PC-9 (cell line): Measurements from ENCODE around the gene LRRC1. TPM values are rescaled to one million over a fixed set of nuclear protein-coding genes. Genes with fewer than 3 reads are reported as not detected.

ENCODE experiments used
- BruUV-seq: library from RNA; stranded (reverse); fragments of 400-500 nt; replicated peaks from 2 replicates; lab custom pipeline; 2021; lab: Mats Ljungman, UMichigan
- CTCF ChIA-PET: fragments of 300-600 bp; sonication (Branson Sonifier 250); formaldehyde crosslinking; loops from one replicate; lab custom pipeline; 2022; ENCODE audit warnings: antibody characterized with exemption; lab: Charles Lee
- POLR2A ChIA-PET: fragments of 300-600 bp; sonication (Branson Sonifier 250); formaldehyde crosslinking; loops from one replicate; lab custom pipeline; 2022; ENCODE audit warnings: antibody characterized with exemption; ENCODE audit not compliant: unreplicated experiment; lab: Charles Lee
- DNase-seq, 2 experiments: peaks; one replicate each; pipeline versions ENCODE4 v3.0.0 to v3.0.0-alpha.2; 2015 to 2022; ENCODE audit warnings: mixed read lengths in 1 of 2
- H2AFZ ChIP-seq: fragments of 200-600 bp; sonication (generic); 2 replicates; pipeline ENCODE4 v1.8.1; 2017; ENCODE audit warnings: antibody characterized with exemption
- H3F3A ChIP-seq: fragments of 200-600 bp; sonication (generic); 2 replicates; pipeline ENCODE4 v1.8.1; 2017; ENCODE audit warnings: antibody characterized with exemption, mild to moderate bottlenecking, low read depth; ENCODE audit not compliant: insufficient read depth
- H3K27ac ChIP-seq: fragments of 200-600 bp; sonication (generic); 2 replicates; pipeline ENCODE4 v1.6.1; 2016; ENCODE audit warnings: mixed run types
- H3K27me3 ChIP-seq: fragments of 200-600 bp; sonication (generic); 2 replicates; pipeline ENCODE4 v1.6.1; 2016; ENCODE audit warnings: low read depth, mixed run types; ENCODE audit not compliant: insufficient read depth
- H3K36me3 ChIP-seq: fragments of 200-600 bp; sonication (generic); 2 replicates; pipeline ENCODE4 v1.6.1; 2016; ENCODE audit warnings: low read depth, mixed run types
- H3K4me1 ChIP-seq: fragments of 200-600 bp; sonication (generic); replicated peaks from 2 replicates; pipeline ENCODE4 v1.6.1; 2016; ENCODE audit warnings: mixed run types; ENCODE audit not compliant: insufficient read depth
- H3K4me2 ChIP-seq: fragments of 200-600 bp; sonication (generic); 2 replicates; pipeline ENCODE4 v1.6.1; 2017; ENCODE audit warnings: mixed run types
- H3K4me3 ChIP-seq: fragments of 200-600 bp; sonication (generic); 2 replicates; pipeline ENCODE4 v1.6.1; 2016; ENCODE audit warnings: mixed run types
- H3K79me2 ChIP-seq: fragments of 200-600 bp; sonication (generic); 2 replicates; pipeline ENCODE4 v1.6.1; 2017; ENCODE audit warnings: low read depth, mixed run types
- H3K9me2 ChIP-seq: fragments of 200-600 bp; sonication (generic); 2 replicates; pipeline ENCODE4 v1.8.1; 2017; ENCODE audit warnings: mild to moderate bottlenecking; ENCODE audit not compliant: insufficient read depth
- H3K9me3 ChIP-seq: fragments of 200-600 bp; sonication (generic); 2 replicates; pipeline ENCODE4 v1.8.1; 2016; ENCODE audit warnings: low read depth; ENCODE audit not compliant: insufficient read depth
- H4K20me1 ChIP-seq: fragments of 200-600 bp; sonication (generic); 2 replicates; pipeline ENCODE4 v1.8.1; 2017; ENCODE audit not compliant: insufficient read depth
- CTCF ChIP-seq: fragments of 200-600 bp; sonication (generic); conservative IDR thresholded peaks from 2 replicates; pipeline ENCODE4 v1.6.1; 2017; ENCODE audit warnings: mixed run types, antibody characterized with exemption, mild to moderate bottlenecking, moderate library complexity
- EZH2 ChIP-seq: fragments of 200-600 bp; sonication (generic); IDR thresholded peaks from 2 replicates; pipeline ENCODE4 v1.8.0; 2017; ENCODE audit warnings: antibody characterized with exemption, low read depth
- intact Hi-C: fragments of 100-400 bp; cut with micrococcal nuclease; formaldehyde crosslinking; loops from one replicate; pipeline ENCODE4 v1.10.0; 2022; ENCODE audit not compliant: unreplicated experiment
- total RNA-seq: library from RNA; stranded (reverse); gene quantifications from 2 replicates; pipeline ENCODE4 v1.2.3, GENCODE V29; 2021

LRRC1 gene
- total RNA-seq, 1 experiment from 2014 or later = 26.4 TPM

GRCh38 chr6:53932516-53932915 is 137.7 kb downstream of the LRRC1 start:
- CTCF ChIA-PET = no interaction called here
- H3K27ac ChIP-seq = no peak overlapping the region

DNA sequence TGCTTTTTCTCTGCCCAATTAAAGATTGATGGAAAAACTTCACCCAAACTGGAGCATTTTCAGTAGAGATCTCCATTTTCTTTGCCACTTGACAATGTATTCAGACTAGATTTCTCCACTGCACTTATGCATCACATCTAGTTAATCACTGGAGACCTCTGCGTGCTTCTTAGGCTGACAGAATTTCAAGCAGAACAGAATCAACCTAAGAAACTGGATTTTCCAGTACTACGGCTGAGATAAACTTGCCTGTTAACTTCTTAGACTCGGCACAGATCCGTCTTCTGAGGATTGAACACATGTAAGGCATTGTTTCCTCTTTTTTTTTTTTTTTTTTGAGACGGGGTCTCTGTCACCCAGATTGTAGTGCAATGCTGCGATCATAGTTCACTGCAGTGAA is 139.2 kb downstream of the LRRC1 start:
- Histone ChIP-seq H3K4me3 (no peak overlapping the region), H3K4me1 (peaks cover 17% of the 10 kb centered on the region), H3K36me3 (no peaks in the 10 kb centered on the region), H3K4me2 (no peak overlapping the region), H3K79me2 (no peaks in the 10 kb centered on the region), H4K20me1 (no peaks in the 10 kb centered on the region), H3K27me3 (no peaks in the 10 kb centered on the region), H3K9me2 (peaks cover 5% of the 10 kb centered on the region; the same call in 1 of the 2 replicates), H3K9me3 (no peaks in the 10 kb centered on the region), H2AFZ (no peak overlapping the region), H3K27ac (no peak overlapping the region), H3F3A (peaks cover 15% of the 10 kb centered on the region; the same call in 1 of the 2 replicates)
- BruUV-seq = no TSS peak
- ChIA-PET POLR2A (no interaction called here), CTCF (no interaction called here)
- intact Hi-C loops = no loop called here
- no peak for DNase-seq
- TF ChIP-seq EZH2 (no peak), CTCF (no peak)

More at GRCh38 chr6:53932516-53932915, 137.7 kb downstream of the LRRC1 start:
- peaks cover 30% of the 10 kb centered on the region for H3F3A ChIP-seq
- no peak overlapping the region for H3K4me2 ChIP-seq
- POLR2A ChIA-PET = no interaction called here
- no peaks in the 10 kb centered on the region for H3K79me2 ChIP-seq
- H3K9me2 ChIP-seq = peaks cover 5% of the 10 kb centered on the region; the same call in 1 of the 2 replicates
- H2AFZ ChIP-seq = no peak overlapping the region
- no peaks in the 10 kb centered on the region for H4K20me1 ChIP-seq
- peaks cover 32% of the 10 kb centered on the region for H3K4me1 ChIP-seq
- H3K36me3 ChIP-seq = no peaks in the 10 kb centered on the region
- TF ChIP-seq EZH2 (no peak), CTCF (no peak)
- DNase-seq = no peak
- no peak overlapping the region for H3K4me3 ChIP-seq
- intact Hi-C loops = no loop called here
- BruUV-seq = no TSS peak
- H3K9me3 ChIP-seq = no peaks in the 10 kb centered on the region
- H3K27me3 ChIP-seq = no peaks in the 10 kb centered on the region

DNA sequence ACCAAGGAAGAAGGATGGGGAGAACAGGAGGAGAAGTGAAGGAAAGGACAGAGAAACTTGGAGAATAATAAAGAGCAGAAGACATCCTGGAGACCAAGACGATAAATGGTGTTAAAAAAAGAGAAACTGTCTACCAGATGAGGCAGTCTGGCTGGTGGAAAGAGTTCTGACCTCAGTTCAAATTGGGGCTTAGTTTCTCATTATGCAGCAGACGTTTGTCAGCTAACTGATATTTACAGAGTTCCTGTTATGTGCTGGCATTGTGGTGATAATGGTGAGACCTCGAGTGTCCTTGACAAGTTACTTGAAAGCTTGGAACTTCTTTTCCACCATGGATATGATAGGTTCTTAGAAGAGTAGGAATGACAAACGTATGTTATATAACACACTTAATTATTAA is 142.7 kb downstream of the LRRC1 start:
- no peak overlapping the region for H3K27ac ChIP-seq
- H3K27me3 ChIP-seq = no peaks in the 10 kb centered on the region
- no peak overlapping the region for H2AFZ ChIP-seq
- ChIA-PET CTCF (no interaction called here), POLR2A (no interaction called here)
- peaks cover 5% of the 10 kb centered on the region; the same call in 1 of the 2 replicates for H3K9me2 ChIP-seq
- no peak overlapping the region for H3K4me2 ChIP-seq
- H3K4me1 ChIP-seq = no peaks in the 10 kb centered on the region
- no peaks in the 10 kb centered on the region for H3F3A ChIP-seq
- H3K4me3 ChIP-seq = no peak overlapping the region
- TF ChIP-seq CTCF (no peak), EZH2 (no peak)
- intact Hi-C loops = no loop called here
- DNase-seq = no peak
- 0 out of 2 replicates have a peak, but pooled peaks cover 4% of the 10 kb centered on the region for H3K9me3 ChIP-seq
- BruUV-seq = no TSS peak
- H4K20me1 ChIP-seq = no peaks in the 10 kb centered on the region
- H3K79me2 ChIP-seq = no peaks in the 10 kb centered on the region
- no peaks in the 10 kb centered on the region for H3K36me3 ChIP-seq
